DOHH2 (cell line): ENCODE results near the gene AKAP5.

Source experiments
- H3F3A ChIP-seq: fragments of 200-600 bp; sonication (generic), shearing (Covaris generic); 2 replicates; pipeline ENCODE4 v1.6.0; 2016; ENCODE audit warnings: antibody characterized with exemption, mild to moderate bottlenecking; ENCODE audit not compliant: control insufficient read depth, insufficient read depth
- H3K27ac ChIP-seq: fragments of 200-600 bp; sonication (generic); 2 replicates; pipeline ENCODE4 v1.5.1; 2014; ENCODE audit warnings: low read depth, mild to moderate bottlenecking, low read length, moderate library complexity
- H3K27me3 ChIP-seq: fragments of 200-600 bp; sonication (generic); 2 replicates; pipeline ENCODE4 v1.6.1; 2014; ENCODE audit warnings: mild to moderate bottlenecking, low read length, mixed read lengths; ENCODE audit not compliant: control insufficient read depth
- H3K36me3 ChIP-seq: fragments of 200-600 bp; sonication (generic); 2 replicates; pipeline ENCODE4 v1.6.1; 2014; ENCODE audit warnings: mild to moderate bottlenecking, low read length, moderate library complexity, mixed read lengths; ENCODE audit not compliant: control insufficient read depth
- H3K4me1 ChIP-seq: fragments of 200-600 bp; sonication (generic); 2 replicates; pipeline ENCODE4 v1.6.1; 2014; ENCODE audit warnings: mild to moderate bottlenecking, low read length, mixed read lengths; ENCODE audit not compliant: control insufficient read depth
- H3K4me2 ChIP-seq: fragments of 200-600 bp; sonication (generic); 2 replicates; pipeline ENCODE4 v1.6.0; 2014; ENCODE audit warnings: mild to moderate bottlenecking, low read length, moderate library complexity
- H3K4me3 ChIP-seq: fragments of 200-600 bp; sonication (generic); 2 replicates; pipeline ENCODE4 v1.5.1; 2014; ENCODE audit warnings: mild to moderate bottlenecking, low read length, mixed read lengths
- H3K79me2 ChIP-seq: fragments of 200-600 bp; sonication (generic); 2 replicates; pipeline ENCODE4 v1.6.1; 2014; ENCODE audit warnings: mild to moderate bottlenecking, low read length, mixed read lengths; ENCODE audit not compliant: control insufficient read depth
- H3K9me2 ChIP-seq: fragments of 200-600 bp; sonication (generic); replicated peaks from 2 replicates; pipeline ENCODE4 v1.6.1; 2014; ENCODE audit warnings: mild to moderate bottlenecking, low read length, mixed read lengths; ENCODE audit not compliant: control insufficient read depth
- H3K9me3 ChIP-seq: fragments of 200-600 bp; sonication (generic); 2 replicates; pipeline ENCODE4 v1.6.1; 2014; ENCODE audit warnings: antibody characterized with exemption, low read length, mixed read lengths; ENCODE audit not compliant: control insufficient read depth, insufficient read depth
- H4K20me1 ChIP-seq: fragments of 200-600 bp; sonication (generic); 2 replicates; pipeline ENCODE4 v1.6.0; 2014; ENCODE audit warnings: low read depth, mild to moderate bottlenecking, antibody characterized with exemption, low read length, moderate library complexity; ENCODE audit not compliant: control insufficient read depth, insufficient read depth
- EZH2phosphoT487 ChIP-seq: fragments of 200-600 bp; sonication (generic); IDR thresholded peaks from 2 replicates; pipeline ENCODE4 v1.6.1; 2017; ENCODE audit warnings: borderline replicate concordance, mild to moderate bottlenecking, antibody characterized with exemption, low read length, moderate library complexity, mixed read lengths
- TF ChIP-seq, protein P1 (sequence below): fragments of 200-600 bp; sonication (generic); IDR thresholded peaks from one replicate; pipeline ENCODE4 v1.5.1; 2014; ENCODE audit warnings: antibody characterized with exemption, mild to moderate bottlenecking, low read depth, low read length; ENCODE audit not compliant: poor library complexity, severe bottlenecking

Gene AKAP5

DNA sequence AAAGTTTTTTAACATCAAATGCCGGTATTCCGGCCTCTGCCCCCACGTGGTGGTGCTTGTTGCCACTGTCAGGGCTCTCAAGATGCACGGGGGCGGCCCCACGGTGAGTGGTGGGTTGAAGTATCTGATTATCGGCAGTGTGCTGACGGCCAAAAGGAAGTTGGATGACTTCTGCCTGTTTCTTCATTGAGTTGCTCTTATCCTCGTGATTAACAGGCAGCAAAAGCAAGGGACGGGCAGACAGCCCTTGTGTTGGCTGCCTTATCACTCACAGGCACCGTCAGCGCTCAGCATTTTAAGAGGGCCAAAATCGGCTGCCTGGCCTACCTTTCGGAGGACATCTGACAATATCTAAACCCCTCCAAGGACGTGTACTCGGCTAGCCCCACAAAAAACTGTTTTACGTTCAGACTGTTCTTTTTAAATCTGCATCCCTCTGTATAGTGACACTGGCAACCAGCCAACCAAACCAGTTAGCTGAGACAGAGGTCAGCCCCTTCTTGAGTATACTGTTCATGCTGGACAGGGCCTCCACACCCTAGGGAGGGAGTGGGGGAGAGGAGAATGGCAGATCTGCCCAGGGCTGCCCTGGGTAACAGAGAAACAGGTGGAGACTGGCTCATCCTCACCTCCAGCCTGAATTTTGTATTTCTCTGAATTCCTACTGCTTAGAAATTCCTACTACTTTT lies 22.9 kb upstream of the AKAP5 start:
- H3K4me3 ChIP-seq, result no peak overlapping the region
- H3K27ac ChIP-seq, result no peak overlapping the region
- no peaks in the 10 kb centered on the region for H3K79me2 ChIP-seq
- TF ChIP-seq, protein P1, sequence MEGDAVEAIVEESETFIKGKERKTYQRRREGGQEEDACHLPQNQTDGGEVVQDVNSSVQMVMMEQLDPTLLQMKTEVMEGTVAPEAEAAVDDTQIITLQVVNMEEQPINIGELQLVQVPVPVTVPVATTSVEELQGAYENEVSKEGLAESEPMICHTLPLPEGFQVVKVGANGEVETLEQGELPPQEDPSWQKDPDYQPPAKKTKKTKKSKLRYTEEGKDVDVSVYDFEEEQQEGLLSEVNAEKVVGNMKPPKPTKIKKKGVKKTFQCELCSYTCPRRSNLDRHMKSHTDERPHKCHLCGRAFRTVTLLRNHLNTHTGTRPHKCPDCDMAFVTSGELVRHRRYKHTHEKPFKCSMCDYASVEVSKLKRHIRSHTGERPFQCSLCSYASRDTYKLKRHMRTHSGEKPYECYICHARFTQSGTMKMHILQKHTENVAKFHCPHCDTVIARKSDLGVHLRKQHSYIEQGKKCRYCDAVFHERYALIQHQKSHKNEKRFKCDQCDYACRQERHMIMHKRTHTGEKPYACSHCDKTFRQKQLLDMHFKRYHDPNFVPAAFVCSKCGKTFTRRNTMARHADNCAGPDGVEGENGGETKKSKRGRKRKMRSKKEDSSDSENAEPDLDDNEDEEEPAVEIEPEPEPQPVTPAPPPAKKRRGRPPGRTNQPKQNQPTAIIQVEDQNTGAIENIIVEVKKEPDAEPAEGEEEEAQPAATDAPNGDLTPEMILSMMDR, result no peak
- no peak for TF ChIP-seq EZH2phosphoT487
- H3K4me2 ChIP-seq, result no peak overlapping the region
- no peaks in the 10 kb centered on the region for H3F3A ChIP-seq
- no peaks in the 10 kb centered on the region for H3K9me3 ChIP-seq
- H3K4me1 ChIP-seq, result peaks cover 13% of the 10 kb centered on the region
- no peaks in the 10 kb centered on the region for H3K27me3 ChIP-seq
- 0 out of 2 replicates have a peak, but pooled peaks cover 3% of the 10 kb centered on the region for H4K20me1 ChIP-seq
- peaks cover 82% of the 10 kb centered on the region for H3K36me3 ChIP-seq
- H3K9me2 ChIP-seq, result no peaks in the 10 kb centered on the region

DNA sequence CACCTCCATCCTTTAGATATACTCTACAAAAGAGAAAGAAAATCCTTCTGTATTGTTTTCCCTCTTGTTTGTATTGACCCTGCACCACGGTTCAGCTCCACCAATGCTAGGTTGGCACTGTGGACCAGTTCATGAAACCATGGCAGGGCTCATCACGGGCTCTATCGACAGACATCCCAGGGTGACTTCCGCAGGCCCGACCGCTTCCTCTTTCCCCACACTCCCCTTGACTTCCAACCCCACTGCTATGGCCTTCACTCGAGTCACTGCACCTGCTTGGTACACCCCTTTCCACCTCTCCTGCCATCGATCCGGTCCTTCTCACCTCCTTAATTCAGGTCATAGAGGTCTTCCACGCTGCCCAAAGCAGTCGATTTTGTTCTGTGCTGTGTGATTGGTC lies 21.2 kb upstream of the AKAP5 start:
- H3K27me3 ChIP-seq, result no peaks in the 10 kb centered on the region
- H3K9me3 ChIP-seq, result no peaks in the 10 kb centered on the region
- H4K20me1 ChIP-seq, result peaks cover 3% of the 10 kb centered on the region; the same call in 1 of the 2 replicates
- TF ChIP-seq EZH2phosphoT487, result no peak
- TF ChIP-seq, protein P1, result no peak
- H3K4me3 ChIP-seq, result no peak overlapping the region
- peaks cover 13% of the 10 kb centered on the region for H3K4me1 ChIP-seq
- peaks cover 80% of the 10 kb centered on the region for H3K36me3 ChIP-seq
- no peak overlapping the region for H3K27ac ChIP-seq
- H3K79me2 ChIP-seq, result no peaks in the 10 kb centered on the region
- no peak overlapping the region for H3K4me2 ChIP-seq
- no peaks in the 10 kb centered on the region for H3F3A ChIP-seq
- no peaks in the 10 kb centered on the region for H3K9me2 ChIP-seq

DNA sequence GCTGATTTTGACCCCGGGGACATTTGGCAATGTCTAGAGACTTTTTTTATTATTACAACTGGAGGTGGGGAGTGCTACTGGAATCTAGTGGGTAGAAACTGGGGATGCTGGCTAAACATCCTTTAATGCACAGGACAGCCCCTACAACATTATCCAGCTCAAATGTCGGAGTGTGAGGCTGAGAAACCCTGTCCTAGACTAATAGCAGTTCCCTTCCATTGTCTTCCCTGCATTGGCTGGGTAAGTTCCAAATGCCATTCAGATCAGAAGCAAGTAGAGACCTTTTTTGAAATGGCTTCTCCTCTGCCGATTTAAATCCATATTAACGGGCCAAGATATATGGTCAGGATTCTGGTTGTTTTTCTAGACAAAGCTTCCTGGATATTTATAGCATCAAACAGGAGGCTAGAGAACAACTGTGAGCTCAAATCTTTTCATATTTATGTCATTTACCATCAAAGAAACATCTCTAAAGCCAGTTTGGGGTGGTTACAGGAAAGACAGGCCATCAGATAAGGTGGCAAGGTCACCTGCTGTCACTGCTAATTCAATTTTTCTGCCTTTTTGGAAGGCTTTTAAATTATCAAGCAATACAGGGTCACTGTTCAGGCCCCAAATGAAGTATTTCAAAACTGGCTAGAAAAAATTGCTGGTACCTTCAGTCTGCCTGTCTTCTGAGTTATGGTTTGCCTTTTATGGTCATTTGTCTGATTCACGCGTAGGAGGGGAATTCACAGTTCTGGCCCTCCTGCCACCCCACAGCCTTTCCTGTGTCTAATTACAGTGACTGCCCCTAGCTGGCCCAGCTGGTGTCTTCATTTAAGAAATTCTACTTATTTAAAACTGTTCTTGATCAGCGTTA lies 20.1 kb upstream of the AKAP5 start:
- no peak overlapping the region for H3K4me2 ChIP-seq
- peaks cover 83% of the 10 kb centered on the region for H3K36me3 ChIP-seq
- no peak for TF ChIP-seq EZH2phosphoT487
- TF ChIP-seq, protein P1, result no peak

More for the DNA sequence above, 20.1 kb upstream of the AKAP5 start:
- no peaks in the 10 kb centered on the region for H3K9me2 ChIP-seq
- H3K79me2 ChIP-seq, result no peaks in the 10 kb centered on the region
- H3K27ac ChIP-seq, result peak overlapping the region; percentile 8; the same call in 1 of the 2 replicates
- peaks cover 3% of the 10 kb centered on the region; the same call in 1 of the 2 replicates for H4K20me1 ChIP-seq
- H3K9me3 ChIP-seq, result no peaks in the 10 kb centered on the region
- no peaks in the 10 kb centered on the region for H3F3A ChIP-seq
- H3K4me1 ChIP-seq, result peaks cover 18% of the 10 kb centered on the region
- H3K4me3 ChIP-seq, result no peak overlapping the region
- no peaks in the 10 kb centered on the region for H3K27me3 ChIP-seq
